ENCODE measurements around the gene GLYATL2.

DNA sequence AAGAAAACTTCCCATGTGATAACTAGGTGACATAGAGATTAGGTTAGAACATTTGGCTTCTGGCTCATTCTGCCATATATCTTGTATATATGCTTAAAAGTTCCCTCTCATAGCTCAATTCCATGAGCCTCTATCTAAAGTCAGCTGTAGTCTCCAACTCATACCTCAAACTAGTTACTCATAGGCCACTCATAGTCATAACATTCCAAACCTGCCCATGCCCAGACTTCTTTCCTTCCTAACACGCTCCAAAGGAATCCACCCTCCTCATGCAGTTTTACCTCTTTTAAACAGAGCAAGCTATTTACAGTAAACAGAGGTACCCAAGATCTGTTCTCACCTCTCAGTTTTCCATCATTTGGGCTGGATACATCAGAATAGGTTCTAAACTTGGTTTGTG lies 39.4 kb downstream of the GLYATL2 start:
- TF ChIP-seq, protein P1, sequence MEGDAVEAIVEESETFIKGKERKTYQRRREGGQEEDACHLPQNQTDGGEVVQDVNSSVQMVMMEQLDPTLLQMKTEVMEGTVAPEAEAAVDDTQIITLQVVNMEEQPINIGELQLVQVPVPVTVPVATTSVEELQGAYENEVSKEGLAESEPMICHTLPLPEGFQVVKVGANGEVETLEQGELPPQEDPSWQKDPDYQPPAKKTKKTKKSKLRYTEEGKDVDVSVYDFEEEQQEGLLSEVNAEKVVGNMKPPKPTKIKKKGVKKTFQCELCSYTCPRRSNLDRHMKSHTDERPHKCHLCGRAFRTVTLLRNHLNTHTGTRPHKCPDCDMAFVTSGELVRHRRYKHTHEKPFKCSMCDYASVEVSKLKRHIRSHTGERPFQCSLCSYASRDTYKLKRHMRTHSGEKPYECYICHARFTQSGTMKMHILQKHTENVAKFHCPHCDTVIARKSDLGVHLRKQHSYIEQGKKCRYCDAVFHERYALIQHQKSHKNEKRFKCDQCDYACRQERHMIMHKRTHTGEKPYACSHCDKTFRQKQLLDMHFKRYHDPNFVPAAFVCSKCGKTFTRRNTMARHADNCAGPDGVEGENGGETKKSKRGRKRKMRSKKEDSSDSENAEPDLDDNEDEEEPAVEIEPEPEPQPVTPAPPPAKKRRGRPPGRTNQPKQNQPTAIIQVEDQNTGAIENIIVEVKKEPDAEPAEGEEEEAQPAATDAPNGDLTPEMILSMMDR (IDR thresholded peaks at IDR 0.05): no peak
- no peak for TF ChIP-seq POLR2AphosphoS5 (IDR thresholded peaks at IDR 0.05; ENCODE audit: low read depth, low read length)
